Neural cell (in vitro differentiated cells): ENCODE data around the gene RALA. TPM values are rescaled to one million over a fixed set of nuclear protein-coding genes. Genes with fewer than 3 reads are reported as not detected.

Source experiments
- H2AFZ ChIP-seq: fragments of 200-600, 300-800 bp; sonication (generic), shearing (Covaris generic); 2 replicates; pipeline ENCODE4 v1.6.0; 2014; ENCODE audit warnings: low read depth, mild to moderate bottlenecking, antibody characterized with exemption, low read length, moderate library complexity
- H3F3A ChIP-seq: fragments of 200-600 bp; shearing (Covaris generic); 2 replicates; pipeline ENCODE4 v1.6.1; 2016; ENCODE audit warnings: mild to moderate bottlenecking, moderate library complexity, mixed read lengths, antibody characterized with exemption, low read length; ENCODE audit not compliant: insufficient read depth, poor library complexity, severe bottlenecking
- H3K27ac ChIP-seq: fragments of 200-600, 300-800 bp; sonication (generic), shearing (Covaris generic); 2 replicates; pipeline ENCODE4 v1.5.1; 2014; ENCODE audit warnings: mild to moderate bottlenecking, low read length, moderate library complexity
- H3K27me3 ChIP-seq: fragments of 300-800, 200-600 bp; sonication (generic), shearing (Covaris generic); 2 replicates; pipeline ENCODE4 v1.6.0; 2014; ENCODE audit warnings: mild to moderate bottlenecking, low read depth, low read length, moderate library complexity; ENCODE audit not compliant: insufficient read depth
- H3K36me3 ChIP-seq: fragments of 300-800, 200-600 bp; sonication (generic), shearing (Covaris generic); 2 replicates; pipeline ENCODE4 v1.5.1; 2014; ENCODE audit warnings: mild to moderate bottlenecking, antibody characterized with exemption, low read length, moderate library complexity; ENCODE audit not compliant: insufficient read depth
- H3K4me2 ChIP-seq: fragments of 300-800, 200-600 bp; sonication (generic), shearing (Covaris generic); 2 replicates; pipeline ENCODE4 v1.6.0; 2014; ENCODE audit warnings: mild to moderate bottlenecking, low read length
- H3K4me3 ChIP-seq: fragments of 300-800, 200-600 bp; sonication (generic), shearing (Covaris generic); 2 replicates; pipeline ENCODE4 v1.5.1; 2014; ENCODE audit warnings: mild to moderate bottlenecking, low read length, moderate library complexity
- H3K79me2 ChIP-seq: fragments of 200-600 bp; shearing (Covaris generic); replicated peaks from 2 replicates; pipeline ENCODE4 v1.6.0; 2014; ENCODE audit warnings: mild to moderate bottlenecking, low read length, moderate library complexity; ENCODE audit not compliant: insufficient read depth
- H3K9ac ChIP-seq: fragments of 300-800, 200-600 bp; sonication (generic), shearing (Covaris generic); 2 replicates; pipeline ENCODE4 v1.6.1; 2016; ENCODE audit warnings: mild to moderate bottlenecking, low read length, mixed read lengths
- H3K9me2 ChIP-seq: fragments of 200-600 bp; shearing (Covaris generic); 2 replicates; pipeline ENCODE4 v1.6.1; 2016; ENCODE audit warnings: mild to moderate bottlenecking, low read length, mixed read lengths; ENCODE audit not compliant: insufficient read depth
- H3K9me3 ChIP-seq: fragments of 200-600, 300-800 bp; sonication (generic), shearing (Covaris generic); 2 replicates; pipeline ENCODE4 v1.6.1; 2016; ENCODE audit warnings: mild to moderate bottlenecking, mixed run types, low read length, moderate library complexity, mixed read lengths
- H4K20me1 ChIP-seq: fragments of 200-600 bp; shearing (Covaris generic); 2 replicates; pipeline ENCODE4 v1.6.1; 2016; ENCODE audit warnings: mild to moderate bottlenecking, mixed run types; ENCODE audit not compliant: insufficient read depth
- EP300 ChIP-seq: fragments of 450-650 bp; conservative IDR thresholded peaks from 2 replicates; pipeline ENCODE4 v1.6.1; 2014; ENCODE audit warnings: antibody characterized with exemption, mild to moderate bottlenecking, moderate library complexity; ENCODE audit not compliant: poor library complexity, severe bottlenecking
- EZH2 ChIP-seq: fragments of 200-600, 300-800 bp; shearing (Covaris generic), sonication (generic); IDR thresholded peaks from 2 replicates; pipeline ENCODE4 v1.6.1; 2014; ENCODE audit warnings: antibody characterized with exemption, low read length, borderline replicate concordance, mild to moderate bottlenecking; ENCODE audit not compliant: insufficient read depth, poor library complexity, severe bottlenecking
- MXI1 ChIP-seq: fragments of 450-650 bp; conservative IDR thresholded peaks from 2 replicates; pipeline ENCODE4 v1.6.1; 2014; ENCODE audit warnings: antibody characterized with exemption, mild to moderate bottlenecking; ENCODE audit not compliant: poor library complexity, severe bottlenecking
- POLR2AphosphoS5 ChIP-seq: IDR thresholded peaks from 2 replicates; pipeline ENCODE4 v1.6.1; 2012
- RAD21 ChIP-seq: fragments of 450-650 bp; conservative IDR thresholded peaks from 2 replicates; pipeline ENCODE4 v1.6.1; 2014; ENCODE audit warnings: antibody characterized with exemption, mild to moderate bottlenecking, moderate library complexity
- SMC3 ChIP-seq: fragments of 450-650 bp; conservative IDR thresholded peaks from 2 replicates; pipeline ENCODE4 v1.6.1; 2014; ENCODE audit warnings: antibody characterized with exemption, mild to moderate bottlenecking, moderate library complexity; ENCODE audit not compliant: poor library complexity
- TAF1 ChIP-seq: IDR thresholded peaks from 2 replicates; pipeline ENCODE4 v1.6.1; 2012; ENCODE audit warnings: low read depth
- polyA plus RNA-seq: library from polyadenylated mRNA; depleted of rRNA; stranded (reverse); fragments of >200 nt; gene quantifications from 2 replicates; pipeline ENCODE4 v1.2.3, GENCODE V29; 2014
- TF ChIP-seq, protein P1 (sequence below): fragments of 450-650 bp; IDR thresholded peaks from 2 replicates; pipeline ENCODE4 v1.5.1; 2014; ENCODE audit warnings: antibody characterized with exemption, mild to moderate bottlenecking, moderate library complexity; ENCODE audit not compliant: poor library complexity, severe bottlenecking
- TF ChIP-seq, protein P2 (sequence below): IDR thresholded peaks from 2 replicates; pipeline ENCODE4 v1.6.1; 2012; ENCODE audit warnings: borderline replicate concordance

Gene RALA
- polyA plus RNA-seq, 1 donor from 2014 or later: 36.2 TPM

DNA sequence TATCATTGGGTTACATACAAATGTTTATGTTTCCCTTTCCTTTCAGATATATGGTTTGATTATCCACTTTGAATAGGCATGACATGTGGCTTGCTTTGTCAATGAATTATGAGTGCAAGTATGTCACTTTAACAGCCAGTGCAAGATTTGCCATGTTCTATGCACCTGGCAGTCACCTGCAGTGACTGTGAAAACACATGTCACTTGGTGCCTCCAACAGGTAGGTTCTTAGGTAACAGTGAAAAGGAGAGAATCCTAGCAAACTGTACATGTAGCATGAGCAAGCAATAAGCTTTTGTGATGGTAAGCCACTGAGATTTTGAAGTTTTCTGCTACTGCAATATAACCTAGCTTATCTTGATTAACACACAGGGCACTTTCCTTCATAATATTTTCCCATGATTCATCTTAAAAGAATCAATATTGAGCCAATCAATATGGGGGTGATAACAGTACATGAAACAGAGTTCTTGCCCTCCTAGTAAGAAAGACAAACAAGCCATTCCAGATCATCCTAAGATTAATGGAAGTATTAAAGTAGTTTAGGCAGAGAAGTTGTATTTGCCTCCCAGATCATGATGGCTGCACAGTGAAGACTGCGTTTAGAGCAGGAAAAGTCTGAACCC, 7.9 kb upstream of the RALA start:
- H3F3A ChIP-seq: no peaks in the 10 kb centered on the region
- H3K4me2 ChIP-seq: no peak overlapping the region
- H3K4me3 ChIP-seq: no peak overlapping the region
- no peak overlapping the region for H3K9ac ChIP-seq
- TF ChIP-seq MXI1 (no peak), POLR2AphosphoS5 (peak; percentile 8)
- TF ChIP-seq, protein P1, sequence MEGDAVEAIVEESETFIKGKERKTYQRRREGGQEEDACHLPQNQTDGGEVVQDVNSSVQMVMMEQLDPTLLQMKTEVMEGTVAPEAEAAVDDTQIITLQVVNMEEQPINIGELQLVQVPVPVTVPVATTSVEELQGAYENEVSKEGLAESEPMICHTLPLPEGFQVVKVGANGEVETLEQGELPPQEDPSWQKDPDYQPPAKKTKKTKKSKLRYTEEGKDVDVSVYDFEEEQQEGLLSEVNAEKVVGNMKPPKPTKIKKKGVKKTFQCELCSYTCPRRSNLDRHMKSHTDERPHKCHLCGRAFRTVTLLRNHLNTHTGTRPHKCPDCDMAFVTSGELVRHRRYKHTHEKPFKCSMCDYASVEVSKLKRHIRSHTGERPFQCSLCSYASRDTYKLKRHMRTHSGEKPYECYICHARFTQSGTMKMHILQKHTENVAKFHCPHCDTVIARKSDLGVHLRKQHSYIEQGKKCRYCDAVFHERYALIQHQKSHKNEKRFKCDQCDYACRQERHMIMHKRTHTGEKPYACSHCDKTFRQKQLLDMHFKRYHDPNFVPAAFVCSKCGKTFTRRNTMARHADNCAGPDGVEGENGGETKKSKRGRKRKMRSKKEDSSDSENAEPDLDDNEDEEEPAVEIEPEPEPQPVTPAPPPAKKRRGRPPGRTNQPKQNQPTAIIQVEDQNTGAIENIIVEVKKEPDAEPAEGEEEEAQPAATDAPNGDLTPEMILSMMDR: no peak
- peaks cover 2% of the 10 kb centered on the region for H3K27me3 ChIP-seq
- no peaks in the 10 kb centered on the region for H4K20me1 ChIP-seq
- no peaks in the 10 kb centered on the region for H3K36me3 ChIP-seq
- no peaks in the 10 kb centered on the region for H3K9me2 ChIP-seq
- H3K79me2 ChIP-seq: no peaks in the 10 kb centered on the region
- no peak overlapping the region for H2AFZ ChIP-seq
- no peaks in the 10 kb centered on the region for H3K9me3 ChIP-seq
- H3K27ac ChIP-seq: no peak overlapping the region

DNA sequence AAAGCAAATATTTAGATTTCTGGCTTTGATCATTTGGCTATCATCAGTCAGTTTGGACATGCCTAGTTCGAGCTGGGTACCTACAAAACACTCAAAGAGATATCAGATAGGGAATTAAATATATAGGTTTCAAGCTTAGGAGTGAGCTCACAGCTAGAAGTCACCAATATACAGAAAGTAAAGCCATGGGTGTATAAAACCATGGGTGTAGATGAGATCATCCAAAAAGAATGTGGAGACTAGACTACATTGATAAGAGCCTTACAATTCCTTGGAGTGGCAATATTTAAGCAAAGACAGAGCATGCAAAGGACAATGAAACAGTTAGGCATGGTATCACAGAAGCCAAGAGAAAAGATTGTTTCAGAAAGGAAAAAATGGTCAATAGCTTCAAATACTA, 7.2 kb upstream of the RALA start:
- Histone ChIP-seq H3K9me3 (no peaks in the 10 kb centered on the region), H3K27me3 (no peaks in the 10 kb centered on the region), H3K27ac (no peak overlapping the region), H3K4me2 (no peak overlapping the region), H2AFZ (no peak overlapping the region), H3K4me3 (no peak overlapping the region), H3F3A (no peaks in the 10 kb centered on the region), H3K36me3 (no peaks in the 10 kb centered on the region), H3K79me2 (no peaks in the 10 kb centered on the region), H3K9ac (no peak overlapping the region), H3K9me2 (no peaks in the 10 kb centered on the region), H4K20me1 (no peaks in the 10 kb centered on the region)
- no peak for TF ChIP-seq MXI1
- no peak for TF ChIP-seq EP300
- no peak for TF ChIP-seq POLR2AphosphoS5
- TF ChIP-seq, protein P2, sequence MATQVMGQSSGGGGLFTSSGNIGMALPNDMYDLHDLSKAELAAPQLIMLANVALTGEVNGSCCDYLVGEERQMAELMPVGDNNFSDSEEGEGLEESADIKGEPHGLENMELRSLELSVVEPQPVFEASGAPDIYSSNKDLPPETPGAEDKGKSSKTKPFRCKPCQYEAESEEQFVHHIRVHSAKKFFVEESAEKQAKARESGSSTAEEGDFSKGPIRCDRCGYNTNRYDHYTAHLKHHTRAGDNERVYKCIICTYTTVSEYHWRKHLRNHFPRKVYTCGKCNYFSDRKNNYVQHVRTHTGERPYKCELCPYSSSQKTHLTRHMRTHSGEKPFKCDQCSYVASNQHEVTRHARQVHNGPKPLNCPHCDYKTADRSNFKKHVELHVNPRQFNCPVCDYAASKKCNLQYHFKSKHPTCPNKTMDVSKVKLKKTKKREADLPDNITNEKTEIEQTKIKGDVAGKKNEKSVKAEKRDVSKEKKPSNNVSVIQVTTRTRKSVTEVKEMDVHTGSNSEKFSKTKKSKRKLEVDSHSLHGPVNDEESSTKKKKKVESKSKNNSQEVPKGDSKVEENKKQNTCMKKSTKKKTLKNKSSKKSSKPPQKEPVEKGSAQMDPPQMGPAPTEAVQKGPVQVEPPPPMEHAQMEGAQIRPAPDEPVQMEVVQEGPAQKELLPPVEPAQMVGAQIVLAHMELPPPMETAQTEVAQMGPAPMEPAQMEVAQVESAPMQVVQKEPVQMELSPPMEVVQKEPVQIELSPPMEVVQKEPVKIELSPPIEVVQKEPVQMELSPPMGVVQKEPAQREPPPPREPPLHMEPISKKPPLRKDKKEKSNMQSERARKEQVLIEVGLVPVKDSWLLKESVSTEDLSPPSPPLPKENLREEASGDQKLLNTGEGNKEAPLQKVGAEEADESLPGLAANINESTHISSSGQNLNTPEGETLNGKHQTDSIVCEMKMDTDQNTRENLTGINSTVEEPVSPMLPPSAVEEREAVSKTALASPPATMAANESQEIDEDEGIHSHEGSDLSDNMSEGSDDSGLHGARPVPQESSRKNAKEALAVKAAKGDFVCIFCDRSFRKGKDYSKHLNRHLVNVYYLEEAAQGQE: no peak
- no peak for TF ChIP-seq SMC3
- no peak for TF ChIP-seq RAD21
- TF ChIP-seq, protein P1: no peak
- TF ChIP-seq TAF1: no peak
- TF ChIP-seq EZH2: no peak
